ENCODE data around the gene PLA2G5. TPM values are rescaled to one million over a fixed set of nuclear protein-coding genes. Genes with fewer than 3 reads are reported as not detected.

The PLA2G5 gene
- total and polyA plus RNA-seq, 9 of the 15 experiments (the other 6 are each of a cell fraction or from before 2014, with no cell fraction given) = not detected

DNA sequence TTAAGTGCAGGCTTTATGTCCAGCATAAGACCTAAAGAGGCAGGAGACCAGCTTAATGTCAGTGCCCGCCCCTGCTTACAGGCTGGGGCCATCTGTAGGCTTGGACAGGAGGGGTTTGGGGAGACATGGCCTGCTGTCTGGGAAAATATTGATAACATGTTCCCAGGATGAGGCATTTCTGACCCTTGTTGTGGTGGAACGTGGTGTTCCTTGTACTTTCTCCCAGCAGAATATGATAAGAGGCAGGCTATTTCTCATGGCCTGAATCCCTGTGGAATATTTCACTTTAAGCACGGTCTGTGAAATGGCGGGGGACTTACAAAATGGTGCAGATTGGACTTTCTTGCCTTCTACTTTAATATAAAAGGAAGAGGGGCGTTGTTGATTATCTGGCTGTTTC is 41.9 kb upstream of the PLA2G5 start (continued):
- TF ChIP-seq DIDO1 (tag; IDR thresholded peaks at IDR 0.05; ENCODE audit: low read depth) = no peak
- TF ChIP-seq FUS (optimal IDR thresholded peaks at IDR 0.05; ENCODE audit: low read depth, low read length) = no peak
- TF ChIP-seq NR2C2 (CRISPR knock-in tag; IDR thresholded peaks at IDR 0.05) = no peak
- no peak for TF ChIP-seq NR2C2 (tag; IDR thresholded peaks at IDR 0.05)
- no peak for TF ChIP-seq ZNF408 (CRISPR knock-in tag; IDR thresholded peaks at IDR 0.05; ENCODE audit: low read depth)

GRCh38 chr1:20028726-20029125 is 41.3 kb upstream of the PLA2G5 start:
- Histone ChIP-seq H3K27ac (ENCODE audit: extremely low read depth, low read depth, low read length) (no peak overlapping the region), H3K4me2 (ENCODE audit: insufficient read depth, low read length) (peak overlapping the region; percentile 55; the same call in 1 of the 2 replicates), H3K4me1 (replicated peaks in 1 of 2; ENCODE audit: control insufficient read depth in 2 of 2, insufficient read depth in 2 of 2, low read length in 2 of 2) (peaks cover 0 to 4% of the 10 kb centered on the region in 2 experiments; a peak in 2 of 5 replicates), H4K20me1 (replicated peaks; ENCODE audit: control insufficient read depth, insufficient read depth, low read length) (no peaks in the 10 kb centered on the region), H3K36me3 (ENCODE audit: control insufficient read depth, insufficient read depth, low read length) (no peaks in the 10 kb centered on the region), H3K27me3 (ENCODE audit: control insufficient read depth in 2 of 2, insufficient read depth in 2 of 2, low read length in 2 of 2) (peaks cover 9 to 25% of the 10 kb centered on the region in 2 experiments; a peak in 4 of 5 replicates), H3K79me2 (ENCODE audit: control insufficient read depth, insufficient read depth, low read length) (no peaks in the 10 kb centered on the region), H3K9me3 (replicated peaks; ENCODE audit: control insufficient read depth, insufficient read depth, low read depth, low read length) (no peaks in the 10 kb centered on the region), H3K4me3 (no peak overlapping the region), H3K9me1 (ENCODE audit: control insufficient read depth, insufficient read depth, low read length) (no peaks in the 10 kb centered on the region), H2AFZ (ENCODE audit: low read depth, low read length) (peak overlapping the region; percentile 63), H3K9ac (ENCODE audit: insufficient read depth in 1 of 2, low read depth in 2 of 2, low read length in 2 of 2) (no peak overlapping the region)
- in situ Hi-C loops (cut with MboI) = no loop called here
- WGBS (ENCODE audit: insufficient coverage, low coverage, missing lambda C conversion rate) = 4% methylated on average over 5 of the region's 5 CpGs
- CTCF ChIA-PET (ENCODE audit: low intra/inter-chr PET ratio) = no interaction called here
- ATAC-seq (no peak), DNase-seq (ENCODE audit: extremely low read depth in 1 of 4, low spot score in 3 of 4) (no peak), FAIRE-seq (no peak)
- intact Hi-C loops (cut with micrococcal nuclease) = no loop called here
- POLR2A ChIA-PET = interaction anchor here (0.6 to 1.0 kb wide), 2 partner anchors 15 to 49 kb away, joined by 3 read pairs; partner anchors contain the start of gene PLA2G2A
- no TSS peak for BruUV-seq (replicated peaks)
- TF ChIP-seq ZNF347 (CRISPR knock-in tag; IDR thresholded peaks at IDR 0.05; ENCODE audit: low read depth) = no peak
- TF ChIP-seq RBM14 (IDR thresholded peaks at IDR 0.05; ENCODE audit: borderline replicate concordance, insufficient read depth, low read depth, low read length) = no peak
- TF ChIP-seq SRSF7 (optimal IDR thresholded peaks at IDR 0.05; ENCODE audit: low read depth, low read length) = no peak
- no peak for TF ChIP-seq RNF219 (CRISPR knock-in tag; IDR thresholded peaks at IDR 0.05)
- no peak for TF ChIP-seq ZNF224 (CRISPR knock-in tag; IDR thresholded peaks at IDR 0.05)
- TF ChIP-seq ARID1B (IDR thresholded peaks at IDR 0.05) = no peak

All from K562 (cell line).